ENCODE data around the gene OBP2A. TPM values are rescaled to one million over a fixed set of nuclear protein-coding genes. Genes with fewer than 3 reads are reported as not detected.
"Not testable (repeated sequence)": the region's sequence is repeated elsewhere in the genome, so short reads cannot be mapped to it uniquely, and the experiment has no call there.

The OBP2A gene
- total RNA-seq, 1 donor from 2014 or later: not detected

DNA sequence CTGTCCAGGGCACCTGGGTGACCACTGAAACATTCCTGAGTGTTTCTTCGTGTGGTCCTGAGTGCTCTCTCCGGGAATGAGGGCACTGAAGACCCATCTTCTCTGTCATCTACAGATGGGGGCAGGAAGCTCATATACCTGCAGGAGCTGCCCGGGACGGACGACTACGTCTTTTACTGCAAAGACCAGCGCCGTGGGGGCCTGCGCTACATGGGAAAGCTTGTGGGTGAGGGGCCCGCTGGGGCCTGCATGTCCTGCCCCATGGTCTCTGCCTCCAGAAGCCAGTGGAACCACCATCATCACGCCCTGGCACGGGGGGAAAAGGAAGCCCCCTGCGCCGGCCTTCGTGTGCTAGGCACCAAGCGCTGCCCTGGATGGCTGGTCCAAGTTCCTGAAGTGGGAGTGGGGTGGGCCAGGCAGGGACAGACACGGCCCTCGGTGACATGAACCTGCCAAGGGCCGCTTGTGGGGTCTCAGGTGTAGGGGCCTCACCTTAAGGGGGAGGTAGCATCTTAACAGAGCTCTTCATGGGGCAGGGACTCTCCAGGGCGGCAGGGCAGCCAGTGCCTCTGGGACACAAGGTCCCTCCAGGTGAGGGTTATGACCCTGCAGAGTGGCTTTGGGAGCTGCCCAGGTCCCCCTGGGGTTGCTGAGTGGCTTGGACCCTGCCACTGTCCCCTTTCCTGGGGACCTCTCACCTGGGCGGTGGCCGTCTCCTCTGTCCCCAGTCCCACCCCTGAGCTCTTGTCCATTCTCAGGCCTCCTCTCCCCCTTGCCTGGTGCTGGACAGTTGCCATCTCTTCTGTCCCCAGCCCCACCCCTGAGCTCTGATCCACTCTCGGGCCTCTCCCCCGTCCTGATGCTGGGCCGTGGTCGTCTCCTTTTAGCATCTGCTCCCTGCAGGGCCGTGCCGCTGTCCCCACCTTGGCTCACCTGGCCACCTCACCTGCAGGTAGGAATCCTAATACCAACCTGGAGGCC is 2.1 kb downstream of the OBP2A start:
- peaks cover 6% of the 10 kb centered on the region for H3K27me3 Mint-ChIP-seq
- ATAC-seq (ENCODE audit: low read depth): no peak
- no peak overlapping the region for H3K4me3 Mint-ChIP-seq
- H3K4me1 Mint-ChIP-seq: no peaks in the 10 kb centered on the region
- no peak for DNase-seq
- H3K36me3 Mint-ChIP-seq (ENCODE audit: low read depth): no peaks in the 10 kb centered on the region
- intact Hi-C loops (cut with micrococcal nuclease): no loop called here
- H3K9me3 Mint-ChIP-seq: no peaks in the 10 kb centered on the region
- CTCF ChIA-PET: no interaction called here
- TF ChIP-seq, protein P1, sequence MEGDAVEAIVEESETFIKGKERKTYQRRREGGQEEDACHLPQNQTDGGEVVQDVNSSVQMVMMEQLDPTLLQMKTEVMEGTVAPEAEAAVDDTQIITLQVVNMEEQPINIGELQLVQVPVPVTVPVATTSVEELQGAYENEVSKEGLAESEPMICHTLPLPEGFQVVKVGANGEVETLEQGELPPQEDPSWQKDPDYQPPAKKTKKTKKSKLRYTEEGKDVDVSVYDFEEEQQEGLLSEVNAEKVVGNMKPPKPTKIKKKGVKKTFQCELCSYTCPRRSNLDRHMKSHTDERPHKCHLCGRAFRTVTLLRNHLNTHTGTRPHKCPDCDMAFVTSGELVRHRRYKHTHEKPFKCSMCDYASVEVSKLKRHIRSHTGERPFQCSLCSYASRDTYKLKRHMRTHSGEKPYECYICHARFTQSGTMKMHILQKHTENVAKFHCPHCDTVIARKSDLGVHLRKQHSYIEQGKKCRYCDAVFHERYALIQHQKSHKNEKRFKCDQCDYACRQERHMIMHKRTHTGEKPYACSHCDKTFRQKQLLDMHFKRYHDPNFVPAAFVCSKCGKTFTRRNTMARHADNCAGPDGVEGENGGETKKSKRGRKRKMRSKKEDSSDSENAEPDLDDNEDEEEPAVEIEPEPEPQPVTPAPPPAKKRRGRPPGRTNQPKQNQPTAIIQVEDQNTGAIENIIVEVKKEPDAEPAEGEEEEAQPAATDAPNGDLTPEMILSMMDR (IDR thresholded peaks at IDR 0.05): no peak
- H3K27ac Mint-ChIP-seq: no peak overlapping the region
- POLR2A ChIA-PET: no interaction called here

DNA sequence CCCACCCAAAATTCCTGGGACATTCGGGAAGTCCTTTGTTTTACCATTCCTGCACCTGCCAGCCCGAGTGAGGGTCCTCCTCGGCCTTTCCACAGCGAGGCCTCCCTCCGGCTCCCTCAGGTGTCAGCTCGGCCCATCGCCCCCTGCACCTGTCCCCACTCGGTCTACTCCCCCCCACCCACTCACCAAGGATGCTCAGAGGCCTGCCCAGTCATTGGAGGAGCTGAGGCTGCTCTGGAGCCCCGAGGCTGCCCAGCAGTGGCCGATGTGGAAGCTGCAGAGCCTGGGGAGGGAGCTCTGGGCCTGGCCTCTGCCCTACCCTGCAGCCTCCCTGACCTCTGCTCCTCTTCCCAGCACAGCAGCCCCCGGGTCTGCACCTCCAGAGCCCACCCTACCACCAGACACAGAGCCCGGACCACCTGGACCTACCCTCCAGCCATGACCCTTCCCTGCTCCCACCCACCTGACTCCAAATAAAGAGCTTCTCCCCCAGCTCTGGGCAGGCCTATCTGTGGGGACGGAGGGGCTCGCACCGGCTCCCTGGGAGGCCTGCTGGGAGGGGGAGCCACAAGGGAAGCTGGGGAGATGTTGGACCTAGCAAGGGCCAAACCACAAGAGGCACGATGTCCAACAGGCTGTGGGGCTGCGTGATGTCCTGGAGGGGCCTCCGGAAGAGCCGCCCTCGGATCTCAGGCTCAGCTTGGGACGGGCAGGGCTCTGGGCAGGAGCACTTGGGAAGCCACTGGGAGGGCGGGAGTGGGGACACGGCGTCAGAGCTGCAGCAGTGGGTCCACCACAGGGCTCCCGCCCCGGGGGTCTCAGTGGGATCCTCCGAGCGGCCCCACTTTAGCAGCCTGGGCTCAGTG is 3.8 kb downstream of the OBP2A start:
- H3K27me3 Mint-ChIP-seq; ATAC-seq (ENCODE audit: low read depth); H3K4me1 Mint-ChIP-seq; POLR2A ChIA-PET; H3K9me3 Mint-ChIP-seq; intact Hi-C loops (cut with micrococcal nuclease); H3K4me3 Mint-ChIP-seq; DNase-seq; H3K36me3 Mint-ChIP-seq (ENCODE audit: low read depth); H3K27ac Mint-ChIP-seq; CTCF ChIA-PET: not testable (repeated sequence)

DNA sequence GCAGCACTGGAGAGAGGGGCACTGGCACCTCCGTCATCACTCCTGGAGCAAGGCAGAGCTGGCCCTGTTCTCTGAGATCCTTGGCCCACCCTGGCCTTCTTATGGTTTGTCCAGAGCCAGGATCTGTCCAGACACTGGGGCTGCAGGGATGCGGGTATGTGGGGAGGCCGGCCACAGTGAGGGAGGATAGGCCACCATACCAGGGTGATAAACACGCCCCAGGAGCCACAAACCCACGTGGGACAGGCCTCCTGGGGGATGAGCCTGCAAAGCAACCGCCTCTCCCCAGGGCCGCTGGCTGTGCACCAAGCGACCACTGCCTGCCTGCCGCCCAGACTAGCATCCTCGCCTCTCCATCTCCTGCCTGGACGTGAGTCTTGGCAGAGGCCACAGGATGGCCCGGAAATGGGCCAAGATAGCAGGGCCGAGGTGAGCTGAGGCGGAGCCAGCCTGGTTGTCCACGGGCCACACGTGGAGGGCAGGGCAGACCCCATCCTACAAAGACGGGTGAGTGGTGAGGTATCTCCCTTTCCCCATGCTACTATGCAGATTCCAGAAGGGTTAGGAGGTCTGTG is 4.5 kb downstream of the OBP2A start:
- ATAC-seq (ENCODE audit: low read depth) (no peak), DNase-seq (no peak)
- ChIA-PET POLR2A (no interaction called here), CTCF (no interaction called here)
- intact Hi-C loops (cut with micrococcal nuclease): no loop called here
- TF ChIP-seq, protein P1 (IDR thresholded peaks at IDR 0.05): no peak
- Mint-ChIP-seq H3K9me3 (no peaks in the 10 kb centered on the region), H3K4me3 (no peak overlapping the region), H3K4me1 (no peaks in the 10 kb centered on the region), H3K27me3 (no peaks in the 10 kb centered on the region), H3K27ac (no peak overlapping the region), H3K36me3 (ENCODE audit: low read depth) (no peaks in the 10 kb centered on the region)

DNA sequence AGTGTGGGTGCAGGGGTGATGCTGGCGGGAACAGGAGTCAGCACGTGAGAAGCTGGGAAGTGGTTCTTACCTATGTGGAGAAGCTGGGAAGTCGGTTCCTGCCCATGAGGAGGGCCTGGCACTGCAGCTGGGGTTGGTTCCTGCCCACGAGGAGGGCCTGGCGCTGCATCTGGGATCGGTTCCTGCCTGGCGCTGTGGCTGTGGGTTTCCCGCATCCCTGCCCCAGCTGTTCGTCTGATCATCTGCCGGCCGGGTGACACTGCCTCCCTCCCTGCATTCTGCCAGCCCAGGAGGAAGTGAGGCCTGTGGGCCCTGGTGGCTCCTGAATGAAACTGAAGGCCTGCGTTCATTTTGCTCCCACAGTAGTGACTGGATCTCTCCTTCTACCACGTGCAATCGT is 5.1 kb downstream of the OBP2A start:
- CTCF ChIA-PET: no interaction called here
- no peak overlapping the region for H3K4me3 Mint-ChIP-seq
- no peak for DNase-seq

DNA sequence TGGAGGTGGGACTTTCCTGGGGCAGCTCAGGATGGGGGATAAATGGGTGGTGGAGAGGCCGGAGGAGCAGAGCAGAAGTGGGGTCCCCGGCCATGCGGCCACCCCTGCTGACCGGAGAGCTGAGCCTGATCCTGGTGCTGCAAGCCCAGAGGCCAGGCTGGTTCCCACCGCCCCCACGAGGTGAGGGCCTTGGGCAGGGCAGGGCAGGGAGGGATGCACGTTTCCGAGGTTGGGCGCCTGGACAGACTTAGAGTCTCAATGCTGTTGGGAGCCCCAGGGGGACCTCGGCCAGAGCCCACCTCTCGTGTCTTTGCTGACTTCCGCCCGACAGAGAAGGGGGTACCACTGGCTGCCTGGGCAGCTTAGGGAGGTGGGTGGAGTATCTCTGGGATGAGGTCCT is 5.5 kb downstream of the OBP2A start:
- no peaks in the 10 kb centered on the region for H3K27me3 Mint-ChIP-seq
- TF ChIP-seq, protein P1 (IDR thresholded peaks at IDR 0.05): no peak
- ChIA-PET CTCF (no interaction called here), POLR2A (interaction anchor here (0.6 kb wide), 1 partner anchor 414 kb away, joined by 7 read pairs; no protein-coding TSS in a partner anchor)
- no peak for DNase-seq
- intact Hi-C loops (cut with micrococcal nuclease): no loop called here
- no peaks in the 10 kb centered on the region for H3K4me1 Mint-ChIP-seq
- no peaks in the 10 kb centered on the region for H3K9me3 Mint-ChIP-seq
- no peaks in the 10 kb centered on the region for H3K36me3 Mint-ChIP-seq (ENCODE audit: low read depth)
- no peak overlapping the region for H3K27ac Mint-ChIP-seq
- H3K4me3 Mint-ChIP-seq: no peak overlapping the region
- ATAC-seq (ENCODE audit: low read depth): no peak

More for the DNA sequence above, 5.1 kb downstream of the OBP2A start:
- intact Hi-C loops (cut with micrococcal nuclease): no loop called here
- Mint-ChIP-seq H3K9me3 (no peaks in the 10 kb centered on the region), H3K36me3 (ENCODE audit: low read depth) (no peaks in the 10 kb centered on the region), H3K27me3 (no peaks in the 10 kb centered on the region), H3K27ac (no peak overlapping the region), H3K4me1 (no peaks in the 10 kb centered on the region)
- TF ChIP-seq, protein P1 (IDR thresholded peaks at IDR 0.05): no peak
- POLR2A ChIA-PET: no interaction called here
- no peak for ATAC-seq (ENCODE audit: low read depth)
